ENCODE data around the gene LSM7. TPM values are rescaled to one million over a fixed set of nuclear protein-coding genes. Genes with fewer than 3 reads are reported as not detected.

LSM7 gene
- polyA plus RNA-seq, 1 donor from 2014 or later, result 550 TPM

Other genes starting within 250 kb of the LSM7 start
- gene MOB3A, start 232.3 kb downstream of the LSM7 start, polyA plus RNA-seq, result 5.8 and 8.3 TPM in 2 replicates
- gene IZUMO4, start 231.7 kb downstream of the LSM7 start, polyA plus RNA-seq, result 39.3 and 45.8 TPM in 2 replicates
- gene AP3D1, start 177.0 kb downstream of the LSM7 start, polyA plus RNA-seq, result 60.7 and 88.2 TPM in 2 replicates
- 8.5 and 10.7 TPM in 2 replicates for gene DOT1L, start 164.7 kb downstream of the LSM7 start, polyA plus RNA-seq
- 219 and 254 TPM in 2 replicates for gene PLEKHJ1, start 92.3 kb downstream of the LSM7 start, polyA plus RNA-seq
- 14.4 and 51.6 TPM in 2 replicates for gene SF3A2, start 91.8 kb downstream of the LSM7 start, polyA plus RNA-seq
- gene AMH, start 79.3 kb downstream of the LSM7 start, polyA plus RNA-seq, result 57.5 and 71.5 TPM in 2 replicates
- gene JSRP1, start 72.2 kb downstream of the LSM7 start, polyA plus RNA-seq, result 1.3 and 1.4 TPM in 2 replicates
- not detected in 2 replicates for gene PEAK3, start 46.4 kb downstream of the LSM7 start, polyA plus RNA-seq
- gene LINGO3, start 20.4 kb downstream of the LSM7 start, polyA plus RNA-seq, result 1.2 and 2.7 TPM in 2 replicates
- gene SPPL2B, start 98 bp upstream of the LSM7 start, polyA plus RNA-seq, result 68.7 and 86.8 TPM in 2 replicates
- gene TMPRSS9, start 31.7 kb upstream of the LSM7 start, polyA plus RNA-seq, result not detected in 2 replicates
- gene TIMM13, start 99.0 kb upstream of the LSM7 start, polyA plus RNA-seq, result 61.0 and 73.0 TPM in 2 replicates
- 44.1 and 48.8 TPM in 2 replicates for gene LMNB2, start 128.4 kb upstream of the LSM7 start, polyA plus RNA-seq
- gene GADD45B, start 147.5 kb upstream of the LSM7 start, polyA plus RNA-seq, result 0.44 TPM in 1 of 2 replicates, not detected in the other

All from neural cell (in vitro differentiated cells).